NB4 (cell line): Measurements from ENCODE around the gene PSMD5.

Experiments used
- MYC ChIP-seq: IDR thresholded peaks from 2 replicates; pipeline ENCODE4 v1.6.1; 2011; ENCODE audit warnings: low read depth, low read length
- TF ChIP-seq, protein P1 (sequence below): IDR thresholded peaks from one replicate; pipeline ENCODE4 v1.5.1; 2012; ENCODE audit warnings: low read depth, low read length
- TF ChIP-seq, protein P2 (sequence below): IDR thresholded peaks from 2 replicates; pipeline ENCODE4 v1.6.1; 2011; ENCODE audit warnings: low read depth, low read length

DNA sequence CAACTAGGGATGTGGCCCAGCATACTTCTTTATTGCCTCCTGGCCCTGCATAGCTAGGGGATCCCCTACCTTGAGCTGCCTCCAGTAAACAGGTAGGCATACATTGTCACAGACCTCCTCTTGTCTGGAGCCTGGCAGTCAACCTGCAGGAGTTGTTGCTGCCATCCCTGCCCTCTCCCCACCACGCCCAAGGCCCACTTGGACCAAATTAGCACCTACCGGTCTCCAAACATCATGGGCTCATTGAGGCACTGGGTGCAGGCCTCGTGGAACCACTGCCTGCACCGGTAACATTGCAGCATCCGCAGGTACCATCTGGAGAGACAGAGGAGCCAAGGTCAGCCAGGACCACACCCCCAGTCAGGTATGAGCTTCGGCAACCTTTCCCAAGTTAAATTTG lies 23.9 kb upstream of the PSMD5 start:
- no peak for TF ChIP-seq MYC
- TF ChIP-seq, protein P1, sequence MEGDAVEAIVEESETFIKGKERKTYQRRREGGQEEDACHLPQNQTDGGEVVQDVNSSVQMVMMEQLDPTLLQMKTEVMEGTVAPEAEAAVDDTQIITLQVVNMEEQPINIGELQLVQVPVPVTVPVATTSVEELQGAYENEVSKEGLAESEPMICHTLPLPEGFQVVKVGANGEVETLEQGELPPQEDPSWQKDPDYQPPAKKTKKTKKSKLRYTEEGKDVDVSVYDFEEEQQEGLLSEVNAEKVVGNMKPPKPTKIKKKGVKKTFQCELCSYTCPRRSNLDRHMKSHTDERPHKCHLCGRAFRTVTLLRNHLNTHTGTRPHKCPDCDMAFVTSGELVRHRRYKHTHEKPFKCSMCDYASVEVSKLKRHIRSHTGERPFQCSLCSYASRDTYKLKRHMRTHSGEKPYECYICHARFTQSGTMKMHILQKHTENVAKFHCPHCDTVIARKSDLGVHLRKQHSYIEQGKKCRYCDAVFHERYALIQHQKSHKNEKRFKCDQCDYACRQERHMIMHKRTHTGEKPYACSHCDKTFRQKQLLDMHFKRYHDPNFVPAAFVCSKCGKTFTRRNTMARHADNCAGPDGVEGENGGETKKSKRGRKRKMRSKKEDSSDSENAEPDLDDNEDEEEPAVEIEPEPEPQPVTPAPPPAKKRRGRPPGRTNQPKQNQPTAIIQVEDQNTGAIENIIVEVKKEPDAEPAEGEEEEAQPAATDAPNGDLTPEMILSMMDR = no peak
- TF ChIP-seq, protein P2, sequence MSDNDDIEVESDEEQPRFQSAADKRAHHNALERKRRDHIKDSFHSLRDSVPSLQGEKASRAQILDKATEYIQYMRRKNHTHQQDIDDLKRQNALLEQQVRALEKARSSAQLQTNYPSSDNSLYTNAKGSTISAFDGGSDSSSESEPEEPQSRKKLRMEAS = no peak
